Measurements from ENCODE around the gene LYZL4.
A peak's percentile ranks its signal among the peaks of the same experiment; 100 is the strongest.

LYZL4 gene

GRCh38 chr3:42371776-42372175, 38.6 kb downstream of the LYZL4 start:
- DNase-seq (ENCODE audit: low read depth, low spot score), result no peak

DNA sequence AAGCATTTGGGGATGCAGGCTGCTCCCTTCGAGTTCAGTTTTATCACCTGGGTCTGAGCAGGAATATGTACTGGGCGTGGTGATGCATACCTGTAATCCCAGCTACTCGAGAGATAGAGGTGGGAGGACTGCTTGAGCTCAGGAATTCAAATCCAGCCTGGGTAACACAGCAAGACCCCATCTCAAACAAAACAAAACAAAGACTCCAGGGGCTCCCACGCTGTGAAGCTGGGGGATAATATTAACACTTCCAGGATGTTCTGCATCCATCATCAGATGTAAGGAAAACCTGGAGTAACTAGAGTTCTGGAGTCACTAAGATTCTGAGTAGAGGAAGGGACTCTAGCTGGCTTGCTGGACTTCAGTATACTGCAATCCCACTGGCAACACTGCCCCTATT, 40.6 kb downstream of the LYZL4 start:
- no peak for DNase-seq (ENCODE audit: low read depth, low spot score)

DNA sequence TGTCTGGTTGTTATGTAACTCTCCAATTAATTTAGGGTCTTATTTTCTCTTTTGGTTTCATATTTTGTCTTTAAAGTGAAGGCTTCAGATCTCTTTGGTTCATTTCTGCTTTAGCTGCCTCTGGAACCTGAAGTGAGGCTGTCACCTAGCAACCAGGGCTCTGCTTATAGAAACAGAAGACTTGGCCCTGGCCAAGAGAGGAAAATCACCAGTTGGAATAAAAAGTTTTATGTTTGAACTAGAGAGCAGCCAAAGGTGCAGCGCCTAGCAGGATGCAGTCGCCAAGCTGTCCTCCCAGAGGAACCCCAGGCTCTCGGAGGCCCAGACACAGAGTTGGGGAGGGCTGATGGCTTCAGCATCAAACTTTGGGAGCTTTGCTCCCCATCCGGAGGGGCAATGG, 41.1 kb downstream of the LYZL4 start:
- DNase-seq (ENCODE audit: low read depth, low spot score), result peak; percentile 58

DNA sequence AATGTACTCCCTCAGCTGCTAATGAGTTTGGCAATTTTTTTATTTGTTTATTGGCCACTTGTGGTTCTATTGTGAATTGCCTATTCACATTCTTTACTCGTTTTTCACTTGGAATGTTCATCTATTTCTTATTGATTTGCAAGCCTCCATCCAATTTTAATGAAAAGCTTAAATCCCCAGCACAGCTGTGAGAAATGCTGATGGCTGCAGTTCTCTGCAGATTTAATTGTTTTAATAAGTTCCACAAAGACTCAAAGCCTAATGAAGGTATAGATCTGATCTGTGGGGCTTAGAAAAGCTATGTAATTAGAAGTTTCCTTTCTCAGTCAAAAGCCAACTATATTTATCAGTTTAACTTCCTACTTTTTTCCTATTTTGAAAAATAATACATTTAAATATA, 41.5 kb downstream of the LYZL4 start:
- no peak for DNase-seq (ENCODE audit: low read depth, low spot score)

DNA sequence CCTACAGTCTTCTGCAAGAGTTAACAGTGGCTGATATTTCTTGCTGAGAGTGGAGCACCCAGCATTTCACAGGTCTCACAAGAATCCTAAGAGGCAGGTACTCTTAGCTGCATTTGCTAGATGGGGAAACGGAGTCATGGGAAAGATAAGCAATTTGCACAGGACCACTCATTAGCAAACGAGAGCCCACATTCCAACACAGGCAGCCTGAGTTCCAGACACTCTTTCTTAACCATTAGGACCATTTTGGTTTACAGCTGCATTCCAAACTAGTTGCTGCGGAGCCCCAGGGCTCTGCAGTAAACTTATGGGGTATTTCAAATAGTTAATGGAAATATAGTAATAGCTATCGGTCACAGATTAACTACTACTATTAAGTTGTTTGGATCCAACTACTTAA, 42.5 kb downstream of the LYZL4 start:
- DNase-seq (ENCODE audit: low read depth, low spot score), result peak; percentile 20

GRCh38 chr3:42366550-42366949, 43.9 kb downstream of the LYZL4 start:
- DNase-seq (ENCODE audit: low read depth, low spot score), result no peak

DNA sequence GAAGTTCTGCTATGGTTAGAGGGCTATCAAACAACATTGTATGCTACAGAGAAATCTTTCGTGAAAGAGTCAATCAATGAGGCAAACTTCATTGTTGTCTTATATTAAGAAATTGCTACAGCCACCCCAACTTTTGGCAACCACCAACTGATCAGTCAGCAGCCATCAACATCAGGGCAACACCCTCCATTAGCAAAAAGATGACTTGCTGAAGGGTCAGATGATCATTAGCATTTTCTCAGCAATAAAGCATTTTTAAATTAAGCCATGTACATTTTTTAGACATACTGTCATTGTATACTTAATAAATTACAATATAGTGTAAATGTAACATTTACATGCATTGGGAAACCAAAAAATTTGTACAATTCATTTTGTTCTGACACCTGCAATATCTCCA, 53.1 kb downstream of the LYZL4 start:
- no peak for DNase-seq (ENCODE audit: low read depth, low spot score)

GRCh38 chr3:42355612-42356011, 54.8 kb downstream of the LYZL4 start:
- no peak for DNase-seq (ENCODE audit: low read depth, low spot score)

- no peak for DNase-seq (ENCODE audit: low read depth, low spot score)
Observed at GRCh38 chr3:42353631-42354030, 56.8 kb downstream of the LYZL4 start.

DNA sequence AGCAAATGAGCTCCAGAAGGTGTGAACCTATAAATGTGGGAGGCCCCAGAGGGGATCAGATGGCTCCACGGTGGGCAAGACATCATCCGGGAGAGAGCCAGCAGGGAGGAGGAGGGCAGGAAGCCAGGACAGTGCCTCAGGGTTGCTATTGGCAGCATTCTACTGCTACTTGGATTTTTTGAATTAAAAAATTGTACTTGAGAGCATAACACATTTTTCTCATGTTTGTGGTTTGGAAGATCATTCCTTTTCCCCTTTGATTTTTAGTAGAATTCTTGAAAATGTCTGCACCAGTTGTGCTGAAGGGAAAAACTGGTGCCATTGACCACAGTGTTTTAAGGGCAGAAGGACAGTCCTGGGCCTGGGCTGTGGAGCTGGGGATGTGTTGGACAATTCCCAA, 59.2 kb downstream of the LYZL4 start:
- peak; percentile 80 for DNase-seq (ENCODE audit: low read depth, low spot score)

DNA sequence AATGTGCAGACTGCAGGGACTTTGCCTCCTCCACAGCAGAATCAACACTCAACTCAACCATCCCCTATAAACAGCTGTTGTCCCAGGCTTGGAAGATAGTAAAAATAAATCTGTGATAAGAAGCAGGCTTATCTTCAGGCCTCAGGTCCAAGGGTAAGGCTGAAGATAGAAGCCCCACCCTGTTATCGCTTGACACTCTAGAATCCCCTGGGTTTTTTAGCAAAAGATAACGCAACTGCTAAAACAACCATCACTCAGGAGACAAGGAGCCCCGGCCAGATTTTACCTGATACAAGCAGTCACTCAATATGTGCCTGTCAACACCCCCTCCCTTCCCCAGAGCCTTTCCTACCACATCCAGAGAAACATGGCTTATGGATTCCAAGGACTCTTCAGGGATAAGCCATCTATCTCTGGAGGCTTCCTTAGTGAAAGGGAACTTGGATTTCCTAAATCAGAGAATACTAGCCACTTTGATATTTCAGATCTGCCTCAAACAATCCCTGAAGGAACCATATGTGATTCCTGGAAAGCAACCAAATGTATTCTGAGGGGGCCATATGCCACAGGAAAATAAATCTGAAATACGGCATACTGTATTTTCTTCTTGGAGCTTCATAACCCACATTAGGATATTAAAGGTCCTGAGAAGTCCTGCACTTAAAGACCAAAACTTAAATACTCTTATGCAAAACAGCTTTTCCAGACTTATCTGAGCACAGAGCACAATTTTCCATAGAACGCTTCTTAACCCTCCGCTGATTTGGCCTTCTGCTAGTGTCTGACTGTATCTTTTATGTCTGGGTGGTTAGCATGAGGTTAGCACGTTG, 60.4 kb downstream of the LYZL4 start:
- no peak for DNase-seq (ENCODE audit: low read depth, low spot score)

- no peak for DNase-seq (ENCODE audit: low read depth, low spot score)
Observed at GRCh38 chr3:42347928-42348327, 62.5 kb downstream of the LYZL4 start.
